ENCODE measurements around the gene GRIK5.

GRIK5 gene

GRCh38 chr19:42069619-42070351, at the start of gene GRIK5:
Gene GRIK5 (minus strand): TSS chr19:42070206. CDS start chr19:42065770, 4,436 bp downstream.
- DNase-seq = no peak

- no peak for DNase-seq
Observed at GRCh38 chr19:42117076-42117475, 47.1 kb upstream of the GRIK5 start.

- DNase-seq = no peak
Observed at GRCh38 chr19:42116308-42117075, 46.5 kb upstream of the GRIK5 start.

- DNase-seq = no peak
Observed at GRCh38 chr19:42115705-42116104, 45.7 kb upstream of the GRIK5 start.

GRCh38 chr19:42115219-42115618, 45.2 kb upstream of the GRIK5 start:
- DNase-seq = no peak

GRCh38 chr19:42114412-42114811, 44.4 kb upstream of the GRIK5 start:
- peak; percentile 58 for DNase-seq

- peak; percentile 100 for DNase-seq
Observed at GRCh38 chr19:42113641-42114348, 43.8 kb upstream of the GRIK5 start.

- DNase-seq = peak; percentile 81
Observed at GRCh38 chr19:42111811-42112210, 41.8 kb upstream of the GRIK5 start.

GRCh38 chr19:42111384-42111783, 41.4 kb upstream of the GRIK5 start:
- DNase-seq = peak; percentile 98

- no peak for DNase-seq
Observed at GRCh38 chr19:42110658-42111057, 40.7 kb upstream of the GRIK5 start.

- DNase-seq = no peak
Observed at GRCh38 chr19:42109896-42110295, 39.9 kb upstream of the GRIK5 start.

GRCh38 chr19:42108527-42109389, 38.8 kb upstream of the GRIK5 start:
- DNase-seq = peak; percentile 82

- DNase-seq = no peak
Observed at GRCh38 chr19:42105368-42105767, 35.4 kb upstream of the GRIK5 start.

- DNase-seq = no peak
Observed at GRCh38 chr19:42102877-42103276, 32.9 kb upstream of the GRIK5 start.

- DNase-seq = peak; percentile 4
Observed at GRCh38 chr19:42100241-42100640, 30.2 kb upstream of the GRIK5 start.

- DNase-seq = no peak
Observed at GRCh38 chr19:42099336-42099925, 29.4 kb upstream of the GRIK5 start.

- DNase-seq = no peak
Observed at GRCh38 chr19:42098781-42099180, 28.8 kb upstream of the GRIK5 start.

- no peak for DNase-seq
Observed at GRCh38 chr19:42097461-42097860, 27.5 kb upstream of the GRIK5 start.

GRCh38 chr19:42096255-42096837, 26.3 kb upstream of the GRIK5 start:
- no peak for DNase-seq

- DNase-seq = no peak
Observed at GRCh38 chr19:42095814-42096230, 25.8 kb upstream of the GRIK5 start.

GRCh38 chr19:42095142-42095813, 25.3 kb upstream of the GRIK5 start:
- no peak for DNase-seq
